WTC11 (cell line): Measurements from ENCODE around the gene SOCS1.

Experiments used
- ATF1 ChIP-seq: sonication (generic); formaldehyde crosslinking; IDR thresholded peaks from 2 replicates; pipeline ENCODE4 v1.8.1; 2023; ENCODE audit warnings: mild to moderate bottlenecking, moderate library complexity, missing genetic modification reagents
- CTCF ChIP-seq: fragments of 200-600 bp; IDR thresholded peaks from 2 replicates; pipeline ENCODE4 v1.8.0; 2022; ENCODE audit warnings: antibody characterized with exemption
- E2F4 ChIP-seq: sonication (generic); formaldehyde crosslinking; IDR thresholded peaks from 2 replicates; pipeline ENCODE4 v1.8.1; 2022; ENCODE audit warnings: low read depth, mild to moderate bottlenecking, moderate library complexity, missing genetic modification reagents, borderline replicate concordance
- NFYB ChIP-seq: sonication (generic); formaldehyde crosslinking; conservative IDR thresholded peaks from 2 replicates; pipeline ENCODE4 v1.8.0; 2022; ENCODE audit warnings: low read depth, missing genetic modification reagents
- SOX15 ChIP-seq: fragments of 250-450 bp; sonication (Bioruptor Pico); IDR thresholded peaks from 2 replicates; pipeline ENCODE4 v1.9.0; 2021; ENCODE audit warnings: mild to moderate bottlenecking

- no peak for TF ChIP-seq E2F4 (CRISPR knock-in tag)
- TF ChIP-seq ATF1 = no peak
- TF ChIP-seq NFYB (CRISPR knock-in tag) = no peak
- TF ChIP-seq CTCF = no peak
- TF ChIP-seq SOX15 = no peak
Measured at GRCh38 chr16:11250091-11250785, 5.8 kb downstream of the SOCS1 start.
